ENCODE results near the gene TIMM29. TPM values are rescaled to one million over a fixed set of nuclear protein-coding genes. Genes with fewer than 3 reads are reported as not detected.
A peak's percentile ranks its signal among the peaks of the same experiment; 100 is the strongest.

The TIMM29 gene
- polyA plus RNA-seq, 3 donors, result 5.2 to 18.7 (median 14.1) TPM

DNA sequence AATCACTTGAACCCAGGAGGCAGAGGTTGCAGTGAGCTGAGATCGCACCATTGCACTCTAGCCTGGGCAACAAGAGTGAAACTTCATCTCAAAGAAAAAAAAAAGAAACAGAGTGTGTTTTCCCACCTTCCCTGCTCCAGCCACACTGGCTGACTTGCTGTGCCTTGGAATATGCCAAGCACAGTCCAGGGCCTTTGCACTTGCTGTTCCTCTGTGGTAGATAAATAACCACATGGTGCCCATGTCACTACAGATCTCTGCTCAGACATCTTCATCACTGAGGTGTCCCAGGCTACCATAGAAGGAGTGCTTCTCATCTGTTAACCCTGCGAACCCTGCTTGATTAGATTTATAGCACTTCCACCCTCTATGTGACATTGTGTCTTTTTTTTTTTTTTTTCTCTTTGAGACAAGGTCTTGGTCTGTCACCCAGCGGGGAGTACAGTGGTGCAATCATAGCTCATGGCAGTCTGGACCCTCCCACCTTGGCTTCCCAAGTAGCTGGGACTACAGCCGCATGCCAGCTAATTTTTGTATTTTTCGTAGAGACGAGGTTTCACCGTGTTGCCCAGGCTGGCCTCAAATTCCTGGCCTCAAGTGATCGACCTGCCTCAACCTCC is 42.6 kb downstream of the TIMM29 start:
- Histone ChIP-seq H3K79me2 (ENCODE audit: insufficient read depth, low read length) (peaks cover 93% of the 10 kb centered on the region), H3K4me1 (ENCODE audit: control insufficient read depth in 1 of 2, insufficient read depth in 2 of 2, low read length in 2 of 2) (peaks cover 0 to 5% of the 10 kb centered on the region in 2 donors), H3K36me3 (replicated peaks in 1 of 2; ENCODE audit: control insufficient read depth in 1 of 2, insufficient read depth in 2 of 2, low read length in 2 of 2) (no peaks in the 10 kb centered on the region), H3K4me3 (replicated peaks in 1 of 3; ENCODE audit: low read depth in 2 of 3, low read length in 3 of 3) (no peak overlapping the region), H3K27me3 (ENCODE audit: control insufficient read depth in 2 of 2, insufficient read depth in 2 of 2, low read length in 2 of 2) (no peaks in the 10 kb centered on the region), H3K9me3 (replicated peaks in 1 of 2; ENCODE audit: control insufficient read depth in 1 of 2, insufficient read depth in 1 of 2, low read length in 2 of 2) (no peaks in the 10 kb centered on the region), H3K27ac (ENCODE audit: low read depth in 1 of 2, low read length in 2 of 2) (no peak overlapping the region), H3K9ac (ENCODE audit: insufficient read depth, low read length, poor library complexity, severe bottlenecking) (no peak overlapping the region), H4K20me1 (ENCODE audit: insufficient read depth, low read length) (peaks cover 90% of the 10 kb centered on the region), H2AFZ (ENCODE audit: insufficient read depth, low read depth, low read length, poor library complexity, severe bottlenecking) (no peak overlapping the region), H3K4me2 (replicated peaks; ENCODE audit: extremely low read depth, low read length, poor library complexity, severe bottlenecking) (no peak overlapping the region)
- no peaks in the 10 kb centered on the region for H3K27me3 Mint-ChIP-seq (ENCODE audit: low read depth in 3 of 3)
- H3K36me3 Mint-ChIP-seq, result peaks cover 3 to 12% of the 10 kb centered on the region in 2 donors
- no peak for DNase-seq
- H3K4me1 Mint-ChIP-seq, result peaks cover 31% of the 10 kb centered on the region
- H3K4me3 Mint-ChIP-seq, result no peak overlapping the region
- no peak for TF ChIP-seq CTCF (IDR thresholded peaks at IDR 0.05)
- intact Hi-C loops (cut with micrococcal nuclease), result no loop called here
- H3K9me3 Mint-ChIP-seq, result peaks cover 0 to 7% (median 0%) of the 10 kb centered on the region in 7 donors
- H3K27ac Mint-ChIP-seq, result peak overlapping the region in 2 of 7 donors; percentile 8 to 63
- 97% methylated on average over 4 of the region's 8 CpGs for WGBS (ENCODE audit: insufficient coverage)

DNA sequence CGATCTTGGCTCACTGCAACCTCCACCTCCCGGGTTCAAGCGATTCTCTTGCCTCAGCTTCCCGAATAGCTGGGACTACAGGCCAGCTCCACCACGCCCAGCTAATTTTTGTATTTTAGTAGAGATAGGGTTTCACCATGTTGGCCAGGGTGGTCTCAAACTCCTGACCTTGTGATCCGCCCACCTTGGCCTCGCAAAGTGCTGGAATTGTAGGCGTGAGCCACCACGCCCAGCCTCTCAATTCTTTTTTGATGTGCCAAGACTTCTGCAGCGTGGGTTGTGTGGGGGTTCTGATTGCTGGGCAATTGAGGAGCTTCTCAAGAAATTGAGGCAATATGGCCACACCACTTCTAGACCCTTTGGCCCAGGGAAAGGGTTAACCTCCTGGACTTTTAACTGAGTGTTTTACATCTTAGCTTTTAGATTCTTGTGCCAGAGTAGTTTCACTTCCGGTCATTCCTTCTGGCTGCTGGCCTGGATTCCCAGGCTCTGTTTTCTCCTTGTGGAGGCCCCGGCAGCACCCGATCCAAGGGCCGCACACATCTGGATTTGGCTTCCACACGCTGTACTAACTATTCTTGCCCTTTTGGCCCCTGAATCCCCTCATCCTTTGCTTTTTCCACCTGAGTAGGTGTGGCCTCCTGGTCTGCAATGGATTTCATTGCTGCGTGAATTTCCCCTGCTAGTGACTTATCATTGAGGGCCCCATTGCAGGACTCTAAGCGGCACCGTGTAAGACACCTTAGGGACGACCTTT is 46.9 kb downstream of the TIMM29 start:
- intact Hi-C loops (cut with micrococcal nuclease), result no loop called here
- no peak overlapping the region for H3K9ac ChIP-seq (ENCODE audit: insufficient read depth, low read length, poor library complexity, severe bottlenecking)
- DNase-seq, result no peak
- WGBS (ENCODE audit: insufficient coverage), result 95% methylated on average over 16 of the region's 19 CpGs
- peaks cover 92% of the 10 kb centered on the region for H4K20me1 ChIP-seq (ENCODE audit: insufficient read depth, low read length)
- Mint-ChIP-seq H3K4me3 (no peak overlapping the region), H3K4me1 (peaks cover 41% of the 10 kb centered on the region), H3K27ac (peak overlapping the region in 3 of 7 donors; percentile 14 to 69 (median 65)), H3K27me3 (ENCODE audit: low read depth in 3 of 3) (no peaks in the 10 kb centered on the region), H3K9me3 (peaks cover 0 to 7% (median 0%) of the 10 kb centered on the region in 7 donors), H3K36me3 (peaks cover 1 to 12% of the 10 kb centered on the region in 2 donors)
- no peak for TF ChIP-seq CTCF (IDR thresholded peaks at IDR 0.05)
- peak overlapping the region in 1 of 2 donors; percentile 3 for H3K27ac ChIP-seq (ENCODE audit: low read depth in 1 of 2, low read length in 2 of 2)
- H3K4me1 ChIP-seq (ENCODE audit: control insufficient read depth in 1 of 2, insufficient read depth in 2 of 2, low read length in 2 of 2), result peaks cover 10 to 13% of the 10 kb centered on the region in 2 donors
- H2AFZ ChIP-seq (ENCODE audit: insufficient read depth, low read depth, low read length, poor library complexity, severe bottlenecking), result no peak overlapping the region
- peaks cover 94% of the 10 kb centered on the region for H3K79me2 ChIP-seq (ENCODE audit: insufficient read depth, low read length)
- H3K4me2 ChIP-seq (replicated peaks; ENCODE audit: extremely low read depth, low read length, poor library complexity, severe bottlenecking), result no peak overlapping the region
- H3K9me3 ChIP-seq (replicated peaks in 1 of 2; ENCODE audit: control insufficient read depth in 1 of 2, insufficient read depth in 1 of 2, low read length in 2 of 2), result no peaks in the 10 kb centered on the region
- no peaks in the 10 kb centered on the region for H3K27me3 ChIP-seq (ENCODE audit: control insufficient read depth in 2 of 2, insufficient read depth in 2 of 2, low read length in 2 of 2)
- H3K4me3 ChIP-seq (replicated peaks in 1 of 3; ENCODE audit: low read depth in 2 of 3, low read length in 3 of 3), result no peak overlapping the region
- H3K36me3 ChIP-seq (replicated peaks in 1 of 2; ENCODE audit: control insufficient read depth in 1 of 2, insufficient read depth in 2 of 2, low read length in 2 of 2), result no peaks in the 10 kb centered on the region

Data from CD14-positive monocyte (primary cell).